Esophagus (tissue), 2 donors: Measurements from ENCODE around the gene RASGRP2. TPM values are rescaled to one million over a fixed set of nuclear protein-coding genes. Genes with fewer than 3 reads are reported as not detected.
A peak's percentile ranks its signal among the peaks of the same experiment; 100 is the strongest.

Source experiments
- H3K27ac ChIP-seq, 2 donors: one replicate each; pipeline ENCODE4 v1.5.1; 2013; ENCODE audit warnings: low read depth in 2 of 2, mild to moderate bottlenecking in 2 of 2, inconsistent platforms in 1 of 2, low read length in 1 of 2, moderate library complexity in 1 of 2
- H3K27me3 ChIP-seq, 2 donors: one replicate each; pipeline ENCODE4 v1.6.1; 2013; ENCODE audit warnings: low read length in 2 of 2, control low read depth in 1 of 2, mild to moderate bottlenecking in 1 of 2; ENCODE audit not compliant: insufficient read depth in 2 of 2, control insufficient read depth in 1 of 2
- H3K36me3 ChIP-seq, 2 donors: one replicate each; pipeline ENCODE4 v1.6.1; 2013; ENCODE audit warnings: low read length in 1 of 2; ENCODE audit not compliant: control insufficient read depth in 2 of 2, insufficient read depth in 2 of 2
- H3K4me1 ChIP-seq, 2 donors: one replicate each; pipeline ENCODE4 v1.6.1; 2013; ENCODE audit warnings: low read length in 1 of 2; ENCODE audit not compliant: control insufficient read depth in 2 of 2, insufficient read depth in 2 of 2
- H3K4me3 ChIP-seq, 2 donors: one replicate each; pipeline ENCODE4 v1.5.1; 2013; ENCODE audit warnings: low read length in 2 of 2, mild to moderate bottlenecking in 2 of 2, low read depth in 1 of 2, moderate library complexity in 1 of 2
- H3K9me3 ChIP-seq, 2 donors: one replicate each; pipeline ENCODE4 v1.6.1; 2013; ENCODE audit warnings: mild to moderate bottlenecking in 2 of 2, low read depth in 1 of 2, low read length in 1 of 2, moderate library complexity in 1 of 2; ENCODE audit not compliant: control insufficient read depth in 2 of 2, insufficient read depth in 1 of 2
- WGBS, 2 donors: extraction: QIAGEN DNeasy Blood & Tissue Kit; methylation state at CpG; one replicate each; pipeline ENCODE4 v1.1.7; 2013; 5-methylcytosine and 5-hydroxymethylcytosine counted together
- polyA plus RNA-seq, 2 donors: library from polyadenylated mRNA; stranded (reverse); fragments of 200-250 nt; gene quantifications; one replicate each; pipeline ENCODE4 v1.2.3, GENCODE V29; 2013
- donor health status: healthy with polysubstance abuse.
- donor health status: Bipolar disorder and iron deficiency.

The RASGRP2 gene
- polyA plus RNA-seq, 2 donors: 7.9 to 13.0 TPM

GRCh38 chr11:64784813-64785581, 41.1 kb upstream of the RASGRP2 start:
- Histone ChIP-seq H3K9me3 (no peaks in the 10 kb centered on the region), H3K27me3 (no peaks in the 10 kb centered on the region), H3K36me3 (peaks cover 0 to 4% of the 10 kb centered on the region in 2 donors), H3K4me3 (no peak overlapping the region), H3K4me1 (no peaks in the 10 kb centered on the region), H3K27ac (no peak overlapping the region)
- WGBS, 2 donors: 85% methylated on average over 12 of the region's 12 CpGs

DNA sequence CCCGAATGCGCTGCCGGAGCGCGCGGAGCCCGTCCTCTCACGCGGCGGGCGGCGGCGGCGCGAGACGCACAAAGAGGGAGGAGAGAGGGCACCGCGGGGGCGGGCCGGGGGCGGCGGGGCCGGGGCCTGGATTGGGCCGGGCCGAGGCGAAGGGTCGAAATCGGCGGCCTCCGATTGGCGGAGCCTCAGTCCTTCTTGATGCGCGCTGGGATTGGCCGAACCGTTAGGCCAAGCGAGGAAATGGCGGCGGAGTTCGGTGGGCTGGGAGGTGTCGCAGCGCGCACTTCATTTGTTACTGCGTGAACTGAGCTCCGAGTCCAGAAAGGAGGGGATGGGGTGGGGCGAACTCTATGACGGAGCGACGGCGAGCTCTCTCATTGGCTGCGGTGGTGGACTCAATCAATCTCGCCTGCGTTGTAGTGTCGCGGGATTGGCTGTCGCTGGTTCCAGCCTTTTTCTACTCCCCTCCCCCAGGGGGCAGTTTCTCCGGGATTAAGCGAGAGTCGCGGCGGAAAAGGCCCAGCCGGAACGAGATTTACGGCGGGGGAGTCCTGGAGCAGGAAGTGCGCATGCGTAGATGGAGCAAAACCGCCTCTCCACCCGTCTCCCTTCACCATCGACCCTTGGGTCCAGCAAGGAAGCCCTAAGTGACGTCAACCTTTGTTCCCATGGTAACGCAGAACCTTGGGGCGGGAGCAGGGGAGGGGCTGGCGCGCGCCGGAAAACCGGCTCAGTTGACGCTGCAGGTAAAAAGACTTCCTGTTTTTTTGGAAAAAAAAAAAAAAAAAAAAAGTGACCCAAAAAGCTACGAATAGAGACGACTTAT, 34.7 kb upstream of the RASGRP2 start, which contains the start of gene SF1:
Gene SF1, minus strand, starts transcription at position 70 of the 826 bp plus-strand sequence. CDS start 150 bp downstream, outside the sequence.
- peak within 1 kb of the TSS; percentile 97 to 100 for H3K27ac ChIP-seq
- H3K9me3 ChIP-seq: no peaks in the 10 kb centered on the region
- H3K36me3 ChIP-seq: peaks cover 2 to 13% of the 10 kb centered on the region in 2 donors
- peak within 1 kb of the TSS; percentile 87 to 94 for H3K4me3 ChIP-seq
- H3K4me1 ChIP-seq: no peaks in the 10 kb centered on the region
- H3K27me3 ChIP-seq: no peaks in the 10 kb centered on the region
- 0 to 1% methylated on average over 77 to 80 of the region's 80 CpGs for WGBS, 2 donors

DNA sequence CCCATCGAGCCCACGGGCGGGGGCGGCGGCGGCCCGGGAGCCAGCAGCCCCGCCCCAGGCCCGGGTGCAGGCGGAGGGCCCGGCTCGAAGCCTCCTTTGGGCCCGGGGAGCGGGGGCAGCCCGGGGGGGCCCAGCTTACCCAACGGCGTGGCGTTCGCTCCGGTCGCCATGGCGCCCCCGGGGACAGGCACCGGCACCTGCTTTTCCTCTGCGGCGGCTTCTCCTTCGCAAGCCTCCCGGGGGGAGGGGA, 34.2 kb upstream of the RASGRP2 start:
- Histone ChIP-seq H3K27ac (peak overlapping the region; percentile 97 to 100), H3K4me3 (peak overlapping the region; percentile 87 to 94), H3K4me1 (no peaks in the 10 kb centered on the region), H3K36me3 (peaks cover 2 to 15% of the 10 kb centered on the region in 2 donors), H3K27me3 (no peaks in the 10 kb centered on the region), H3K9me3 (no peaks in the 10 kb centered on the region)
- WGBS, 2 donors: 0 to 1% methylated on average over 12 to 28 of the region's 28 CpGs

GRCh38 chr11:64777449-64778222, 33.7 kb upstream of the RASGRP2 start:
- no peaks in the 10 kb centered on the region for H3K4me1 ChIP-seq

GRCh38 chr11:64776875-64777274, 32.9 kb upstream of the RASGRP2 start:
- H3K4me1 ChIP-seq: no peaks in the 10 kb centered on the region
- H3K4me3 ChIP-seq: peak overlapping the region; percentile 63 to 87
- no peaks in the 10 kb centered on the region for H3K27me3 ChIP-seq
- WGBS, 2 donors: 7 to 8% methylated on average over 3 of the region's 3 CpGs
- H3K36me3 ChIP-seq: peaks cover 6 to 17% of the 10 kb centered on the region in 2 donors
- H3K27ac ChIP-seq: no peak overlapping the region
- no peaks in the 10 kb centered on the region for H3K9me3 ChIP-seq

More at GRCh38 chr11:64777449-64778222, 33.7 kb upstream of the RASGRP2 start:
- 0% methylated on average over 51 to 98 of the region's 98 CpGs for WGBS, 2 donors
- Histone ChIP-seq H3K9me3 (no peaks in the 10 kb centered on the region), H3K36me3 (peaks cover 6 to 17% of the 10 kb centered on the region in 2 donors), H3K4me3 (peak overlapping the region; percentile 87 to 94), H3K27me3 (no peaks in the 10 kb centered on the region), H3K27ac (peak overlapping the region; percentile 97 to 100)

DNA sequence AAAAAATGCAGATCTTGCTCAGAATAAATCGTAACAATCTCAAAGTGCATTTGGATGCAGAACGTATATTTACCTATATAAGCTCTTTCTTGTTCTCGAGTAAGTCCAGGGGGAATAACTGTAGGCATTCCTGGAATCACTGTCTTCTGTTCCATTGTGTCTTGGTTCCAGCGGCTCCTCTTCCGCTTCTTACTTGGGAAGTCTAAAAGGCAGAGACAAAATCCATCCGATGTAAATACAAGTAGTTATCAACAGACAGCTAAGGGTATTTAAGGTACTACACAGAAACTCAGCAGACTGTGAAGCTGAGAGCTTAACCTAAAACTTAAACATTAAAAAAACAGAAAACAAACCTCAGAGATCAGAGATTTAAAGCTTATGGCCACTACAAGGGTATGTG, 32.5 kb upstream of the RASGRP2 start:
- H3K4me3 ChIP-seq: peak overlapping the region in 1 of 2 donors; percentile 87
- H3K27me3 ChIP-seq: no peaks in the 10 kb centered on the region
- H3K4me1 ChIP-seq: no peaks in the 10 kb centered on the region
- H3K9me3 ChIP-seq: no peaks in the 10 kb centered on the region
- peaks cover 6 to 17% of the 10 kb centered on the region in 2 donors for H3K36me3 ChIP-seq
- 49 to 52% methylated on average over 6 of the region's 6 CpGs for WGBS, 2 donors
- no peak overlapping the region for H3K27ac ChIP-seq

GRCh38 chr11:64774144-64774543, 30.2 kb upstream of the RASGRP2 start:
- Histone ChIP-seq H3K9me3 (no peaks in the 10 kb centered on the region), H3K4me3 (no peak overlapping the region), H3K27me3 (no peaks in the 10 kb centered on the region), H3K36me3 (peaks cover 23 to 35% of the 10 kb centered on the region in 2 donors), H3K27ac (no peak overlapping the region), H3K4me1 (no peaks in the 10 kb centered on the region)
- 74 to 78% methylated on average over 5 of the region's 5 CpGs for whole genome bisulfite sequencing, 2 donors

DNA sequence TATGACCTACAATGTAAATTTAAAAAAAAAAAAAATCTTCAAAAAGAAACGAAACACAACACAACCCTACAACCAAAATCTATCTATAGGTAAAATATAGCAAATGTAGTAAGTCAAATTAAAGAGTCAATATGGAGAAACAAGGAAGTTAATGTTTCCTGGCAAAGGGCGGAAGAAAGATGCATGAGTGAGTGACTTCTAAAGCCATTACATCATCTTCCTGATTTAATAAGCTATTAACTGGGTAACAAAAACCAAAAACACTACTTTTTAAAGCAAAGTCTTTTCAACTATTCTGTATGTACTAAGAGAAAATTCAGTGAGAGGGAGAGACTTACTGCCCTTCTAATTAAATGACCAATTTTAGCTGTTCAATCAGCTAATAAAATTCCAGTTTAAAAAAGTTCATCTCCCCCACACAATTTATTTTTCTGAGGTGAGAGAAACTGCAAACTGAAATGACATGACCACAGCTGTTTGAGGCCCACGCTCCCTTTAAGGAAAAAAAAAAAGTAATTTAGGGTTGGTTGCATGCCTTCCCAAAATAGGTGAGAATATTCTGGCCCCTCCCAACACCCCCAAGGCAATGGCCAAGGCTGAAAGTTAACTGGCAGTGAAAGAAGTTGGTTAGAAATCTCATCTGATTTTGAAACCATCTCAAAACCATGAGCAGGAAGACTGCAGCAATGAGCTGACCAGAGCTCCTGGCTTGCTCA, 28.5 kb upstream of the RASGRP2 start:
- no peaks in the 10 kb centered on the region for H3K27me3 ChIP-seq
- no peaks in the 10 kb centered on the region for H3K9me3 ChIP-seq
- peaks cover 35 to 51% of the 10 kb centered on the region in 2 donors for H3K36me3 ChIP-seq
- WGBS, 2 donors: 53 to 57% methylated on average over 3 of the region's 3 CpGs
- no peaks in the 10 kb centered on the region for H3K4me1 ChIP-seq
- H3K27ac ChIP-seq: peak overlapping the region in 1 of 2 donors; percentile 67
- H3K4me3 ChIP-seq: no peak overlapping the region

- H3K27me3 ChIP-seq: no peaks in the 10 kb centered on the region
- peaks cover 41 to 57% of the 10 kb centered on the region in 2 donors for H3K36me3 ChIP-seq
- H3K27ac ChIP-seq: no peak overlapping the region
- 75 to 76% methylated on average over 2 of the region's 2 CpGs for WGBS, 2 donors
- no peak overlapping the region for H3K4me3 ChIP-seq
- no peaks in the 10 kb centered on the region for H3K4me1 ChIP-seq
- no peaks in the 10 kb centered on the region for H3K9me3 ChIP-seq
Measured at GRCh38 chr11:64771861-64772260, 27.9 kb upstream of the RASGRP2 start.
